Amniotic stem cell (primary cell): Measurements from ENCODE around the gene AKR1B15.
"Not testable (repeated sequence)": the region's sequence is repeated elsewhere in the genome, so short reads cannot be mapped to it uniquely, and the experiment has no call there.

Experiments used
- DNase-seq: peaks from one replicate; lab custom pipeline; 2025; lab: John Stamatoyannopoulos, UW

Gene AKR1B15

GRCh38 chr7:134532954-134533218, 16.0 kb upstream of the AKR1B15 start:
- no peak for DNase-seq

DNA sequence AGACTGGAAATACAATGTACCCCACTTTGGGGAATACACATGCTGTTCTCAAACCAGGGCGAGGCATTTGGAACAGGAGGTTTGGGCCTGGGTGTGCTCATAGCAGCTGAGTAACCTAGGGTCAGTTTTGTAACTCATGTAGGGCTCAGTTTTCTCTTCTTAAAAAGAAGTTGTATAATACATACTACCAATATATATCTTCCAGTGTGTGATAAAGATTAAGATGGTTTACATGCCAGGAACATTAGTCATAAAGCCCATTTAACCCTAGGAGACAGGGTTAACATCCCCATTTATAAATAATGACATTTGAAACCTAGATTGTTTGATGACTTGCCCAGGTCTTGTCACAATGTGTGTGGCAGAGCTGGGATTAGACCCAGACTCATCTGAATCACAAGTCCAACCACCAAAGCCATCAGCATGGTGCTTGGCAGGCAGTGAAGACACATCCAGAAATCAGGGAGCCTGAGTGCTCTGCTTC, 15.6 kb upstream of the AKR1B15 start:
- DNase-seq, result no peak

GRCh38 chr7:134534633-134535032, 14.3 kb upstream of the AKR1B15 start:
- no peak for DNase-seq

GRCh38 chr7:134535272-134535918, 13.5 kb upstream of the AKR1B15 start:
- no peak for DNase-seq

GRCh38 chr7:134535919-134536299, 13.0 kb upstream of the AKR1B15 start:
- DNase-seq, result no peak

DNA sequence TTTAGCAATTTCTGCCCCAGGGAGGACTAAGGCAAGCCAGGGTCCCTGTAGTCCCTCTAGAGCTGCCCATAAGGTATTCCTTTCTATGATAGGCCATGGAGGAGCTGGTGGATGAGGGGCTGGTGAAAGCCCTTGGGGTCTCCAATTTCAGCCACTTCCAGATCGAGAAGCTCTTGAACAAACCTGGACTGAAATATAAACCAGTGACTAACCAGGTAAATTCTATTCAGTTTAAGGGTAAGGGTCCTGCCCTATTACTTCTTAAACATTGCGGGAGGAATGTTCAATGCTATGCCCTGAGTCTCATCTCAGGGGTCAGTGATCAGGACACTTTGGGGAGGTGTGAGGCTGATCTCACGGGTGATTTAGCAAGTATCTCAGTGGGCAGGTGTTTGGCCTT, 12.4 kb upstream of the AKR1B15 start:
- not testable (repeated sequence) for DNase-seq

DNA sequence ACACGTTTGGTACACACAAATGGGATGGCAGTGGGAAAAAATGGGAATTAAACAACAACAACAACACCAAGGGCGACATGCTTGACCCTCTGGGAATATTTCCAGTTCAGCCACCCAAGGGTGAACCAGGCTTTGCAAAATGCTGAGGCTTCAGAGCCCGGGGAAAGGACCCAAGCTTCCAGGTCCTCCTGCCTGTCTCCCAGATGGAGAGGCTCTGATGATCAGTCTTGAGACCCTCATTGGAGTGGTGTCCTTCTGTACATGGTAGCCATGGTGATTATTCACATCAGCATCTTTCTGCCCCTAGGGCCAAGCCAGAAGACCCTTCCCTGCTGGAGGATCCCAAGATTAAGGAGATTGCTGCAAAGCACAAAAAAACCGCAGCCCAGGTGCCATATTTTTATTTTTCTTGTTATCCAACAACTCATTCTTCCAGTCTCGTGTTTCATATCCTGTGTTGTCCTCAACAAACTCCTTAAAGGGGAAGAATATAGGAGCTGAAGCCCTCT, 11.6 kb upstream of the AKR1B15 start:
- DNase-seq, result not testable (repeated sequence)

DNA sequence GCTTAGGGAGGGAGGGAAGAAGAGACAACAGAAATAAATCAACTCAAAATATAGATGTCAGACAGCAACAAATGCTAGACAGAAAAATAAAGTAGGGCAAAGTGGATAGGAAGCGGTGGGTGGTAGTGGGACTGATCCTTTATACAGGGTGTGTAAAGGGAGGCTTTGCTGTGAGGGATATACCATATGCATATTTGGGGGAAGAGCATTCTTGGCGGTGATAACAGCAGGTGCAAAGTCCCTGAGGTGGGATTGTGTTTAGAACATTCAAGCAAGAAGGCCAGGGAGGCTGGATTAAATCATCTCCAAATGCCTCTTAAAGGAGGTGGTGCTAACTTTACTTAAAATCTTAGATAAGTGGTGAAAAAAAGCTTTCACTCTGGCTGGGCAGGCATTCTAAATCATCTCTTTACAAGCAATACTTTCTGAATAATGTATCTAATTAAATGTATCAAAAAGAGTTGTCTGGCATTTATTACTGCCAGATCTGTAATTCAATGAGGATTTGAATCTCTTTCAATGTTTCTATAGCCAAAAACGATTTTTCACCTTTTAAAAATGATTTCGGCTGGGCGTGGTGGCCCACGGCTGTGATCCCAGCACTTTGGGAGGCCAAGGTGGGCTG, 9.4 kb upstream of the AKR1B15 start:
- DNase-seq, result no peak

- not testable (repeated sequence) for DNase-seq
Observed at GRCh38 chr7:134541501-134542194, 7.3 kb upstream of the AKR1B15 start.

- no peak for DNase-seq
Observed at GRCh38 chr7:134542195-134542771, 6.6 kb upstream of the AKR1B15 start.

DNA sequence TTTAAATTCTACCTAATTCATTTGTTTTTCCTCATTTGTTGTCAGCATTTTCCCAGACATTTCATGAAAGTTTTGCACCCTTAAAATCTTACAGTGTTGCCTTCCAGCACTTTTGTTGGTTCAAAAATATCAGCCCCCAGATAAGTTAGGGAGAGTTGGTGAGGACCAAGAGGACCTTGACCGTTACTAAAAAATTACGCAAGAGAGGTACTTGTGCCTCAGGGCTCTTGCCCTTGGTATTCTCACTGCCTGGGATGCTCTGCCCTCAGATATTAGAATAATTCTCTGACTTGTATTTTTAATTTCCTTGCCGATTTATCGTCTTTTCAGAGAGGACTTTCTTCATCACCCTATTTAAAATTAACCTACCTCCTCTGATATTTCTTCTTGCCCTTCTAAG, 3.5 kb upstream of the AKR1B15 start:
- DNase-seq, result no peak

GRCh38 chr7:134545918-134546317, 3.0 kb upstream of the AKR1B15 start:
- no peak for DNase-seq

- no peak for DNase-seq
Observed at GRCh38 chr7:134546955-134547354, 2.0 kb upstream of the AKR1B15 start.

DNA sequence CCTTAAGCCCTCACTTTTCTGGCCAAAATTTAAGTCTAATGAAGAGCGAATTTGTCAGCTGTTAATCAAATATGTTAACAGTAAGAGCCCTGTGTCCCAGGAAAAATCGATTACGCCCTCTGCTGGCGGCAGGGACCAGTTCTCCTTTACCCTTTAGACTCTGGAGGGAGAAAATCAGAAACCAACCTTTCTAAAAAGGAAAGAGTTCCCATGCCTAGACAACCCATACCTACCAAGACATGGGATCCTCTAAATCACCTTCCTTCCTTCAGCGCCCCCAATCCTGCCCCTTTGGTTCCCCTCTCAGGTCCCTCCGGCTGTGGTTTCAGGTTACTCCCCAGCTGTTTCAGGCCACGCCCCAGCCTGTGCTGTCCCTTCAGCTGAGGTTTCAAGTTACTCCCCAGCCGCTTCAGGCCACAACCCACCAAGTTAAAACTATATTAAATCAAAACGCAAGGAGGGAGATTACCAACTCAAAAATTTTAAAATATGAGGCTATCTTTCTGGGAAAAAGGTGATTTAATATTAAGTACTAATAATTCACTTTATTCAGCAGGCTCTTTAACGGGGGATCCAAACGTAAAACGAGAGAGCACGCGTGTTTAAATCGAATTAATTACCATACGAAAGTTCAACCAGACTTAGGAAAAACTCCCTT, 1.4 kb upstream of the AKR1B15 start:
- peak; percentile 51 for DNase-seq

GRCh38 chr7:134549366-134549765, 456 bp downstream of the AKR1B15 start:
- DNase-seq, result no peak

GRCh38 chr7:134552105-134552504, 3.2 kb downstream of the AKR1B15 start:
- DNase-seq, result no peak

- no peak for DNase-seq
Observed at GRCh38 chr7:134553976-134554375, 5.1 kb downstream of the AKR1B15 start.

DNA sequence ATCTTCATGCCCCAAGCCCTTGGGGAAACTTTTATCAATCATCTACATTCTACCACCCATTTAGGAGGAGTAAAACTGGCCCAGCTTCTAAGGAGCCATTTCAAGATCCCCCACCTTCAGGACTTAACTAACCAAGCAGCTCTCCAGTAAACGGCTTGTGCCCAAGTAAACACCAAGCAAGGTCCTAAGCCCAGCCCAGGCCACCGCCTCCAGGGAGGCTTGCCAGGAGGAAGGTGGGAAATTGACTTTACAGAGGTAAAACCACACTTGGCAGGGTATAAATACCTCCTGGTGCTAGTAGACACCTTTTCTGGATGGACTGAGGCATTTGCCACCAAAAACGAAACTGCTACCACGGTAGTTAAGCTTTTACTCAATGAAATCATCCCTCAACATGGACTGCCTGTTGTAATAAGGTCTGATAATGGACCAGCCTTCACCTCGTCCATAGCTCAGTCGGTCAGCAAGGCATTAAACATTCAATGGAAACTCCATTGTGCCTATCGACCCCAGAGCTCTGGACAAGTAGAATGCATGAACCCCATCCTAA, 5.6 kb downstream of the AKR1B15 start:
- no peak for DNase-seq

GRCh38 chr7:134557391-134557790, 8.5 kb downstream of the AKR1B15 start:
- DNase-seq, result no peak

DNA sequence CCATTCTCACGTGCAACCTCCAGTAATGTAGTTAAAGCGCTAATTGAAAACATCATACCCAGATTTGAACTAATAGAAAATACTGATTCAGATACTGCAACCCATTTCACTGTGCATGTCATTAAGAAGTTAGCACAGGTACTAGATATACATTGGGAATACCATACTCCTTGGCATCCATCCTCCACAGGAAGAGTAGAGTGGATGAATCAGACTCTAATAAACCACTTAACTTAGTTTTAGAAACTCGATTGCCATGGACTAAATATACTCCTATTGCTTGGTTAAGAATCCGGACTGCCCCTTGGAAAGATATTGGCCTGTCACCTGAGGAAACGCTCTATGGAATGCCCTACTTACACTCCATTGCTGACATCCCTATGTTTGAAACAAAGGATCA, 9.5 kb downstream of the AKR1B15 start:
- DNase-seq, result no peak

DNA sequence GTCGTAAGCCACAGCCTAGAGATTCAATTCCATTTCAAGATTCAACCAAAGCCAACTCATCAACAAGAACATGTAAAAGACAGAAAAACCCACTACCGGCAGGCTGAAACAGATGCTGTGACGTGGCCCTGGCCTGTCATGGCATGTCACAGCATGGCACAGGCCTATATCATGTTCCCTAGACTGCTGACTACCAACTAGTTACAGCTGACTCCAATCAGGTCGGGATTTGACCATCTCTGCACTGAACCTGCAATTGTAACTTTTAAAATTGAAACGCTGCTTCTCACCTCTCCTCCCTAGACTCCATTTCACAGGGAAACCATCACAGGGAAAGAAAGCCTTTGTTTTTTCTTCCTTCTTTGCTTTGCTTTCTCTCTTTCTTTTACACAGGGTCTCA, 12.7 kb downstream of the AKR1B15 start:
- DNase-seq, result not testable (repeated sequence)

DNA sequence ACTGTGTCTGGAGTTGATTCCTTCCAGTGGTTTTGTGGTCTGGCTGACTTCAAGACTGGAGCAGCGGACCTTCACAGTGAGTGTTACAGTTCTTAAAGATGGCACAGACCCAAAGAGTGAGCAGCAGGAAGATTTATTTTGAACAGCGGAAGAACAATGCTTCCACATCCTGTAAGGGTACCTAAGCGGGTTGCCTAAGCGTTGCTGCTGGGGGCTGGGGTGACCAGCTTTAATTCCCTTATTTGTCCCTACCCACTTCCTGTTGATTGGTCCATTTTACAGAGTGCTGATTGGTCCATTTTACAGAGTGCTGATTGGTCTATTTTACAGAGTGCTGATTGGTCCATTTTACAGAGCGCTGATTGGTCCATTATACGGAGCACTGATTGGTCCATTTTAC, 13.2 kb downstream of the AKR1B15 start:
- no peak for DNase-seq
